Tibial nerve (tissue), 3 donors: Measurements from ENCODE around the gene DDN.

Experiments
- POLR2A ChIP-seq, 2 donors: fragments of 450-650 bp; IDR thresholded peaks; one replicate each; pipeline ENCODE4 v1.6.1; 2017; ENCODE audit warnings: antibody characterized with exemption in 2 of 2, mild to moderate bottlenecking in 2 of 2, moderate library complexity in 2 of 2
- TF ChIP-seq, protein P1 (sequence below), 5 experiments: fragments of 200-600 bp in 3 of 5; fragments of 450-650 bp in 2 of 5; sonication (generic) in 3 of 5; IDR thresholded peaks; one replicate each; pipeline ENCODE4 v1.5.1; 2016 to 2019; ENCODE audit warnings: antibody characterized with exemption in 5 of 5, mild to moderate bottlenecking in 3 of 5, moderate library complexity in 2 of 5

DNA sequence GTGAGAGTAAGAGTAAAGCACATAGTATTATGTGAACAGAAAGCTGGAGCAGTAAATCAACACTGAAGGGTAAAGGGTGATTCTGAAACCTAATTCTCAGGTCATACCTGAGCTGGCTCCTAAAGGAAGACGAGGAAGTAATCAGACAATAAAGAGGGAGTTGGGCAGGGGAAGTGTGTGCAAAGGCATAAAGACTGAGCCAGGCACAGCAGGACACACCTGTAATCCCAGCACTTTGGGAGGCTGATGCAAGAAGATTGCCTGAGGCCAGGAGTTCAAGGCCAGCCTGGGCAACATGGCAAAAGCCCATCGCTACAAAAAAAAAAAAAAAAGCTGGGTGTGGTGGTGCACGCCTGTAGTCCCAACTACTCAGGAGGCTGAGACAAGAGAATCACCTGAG is 51.4 kb downstream of the DDN start:
- TF ChIP-seq, protein P1, sequence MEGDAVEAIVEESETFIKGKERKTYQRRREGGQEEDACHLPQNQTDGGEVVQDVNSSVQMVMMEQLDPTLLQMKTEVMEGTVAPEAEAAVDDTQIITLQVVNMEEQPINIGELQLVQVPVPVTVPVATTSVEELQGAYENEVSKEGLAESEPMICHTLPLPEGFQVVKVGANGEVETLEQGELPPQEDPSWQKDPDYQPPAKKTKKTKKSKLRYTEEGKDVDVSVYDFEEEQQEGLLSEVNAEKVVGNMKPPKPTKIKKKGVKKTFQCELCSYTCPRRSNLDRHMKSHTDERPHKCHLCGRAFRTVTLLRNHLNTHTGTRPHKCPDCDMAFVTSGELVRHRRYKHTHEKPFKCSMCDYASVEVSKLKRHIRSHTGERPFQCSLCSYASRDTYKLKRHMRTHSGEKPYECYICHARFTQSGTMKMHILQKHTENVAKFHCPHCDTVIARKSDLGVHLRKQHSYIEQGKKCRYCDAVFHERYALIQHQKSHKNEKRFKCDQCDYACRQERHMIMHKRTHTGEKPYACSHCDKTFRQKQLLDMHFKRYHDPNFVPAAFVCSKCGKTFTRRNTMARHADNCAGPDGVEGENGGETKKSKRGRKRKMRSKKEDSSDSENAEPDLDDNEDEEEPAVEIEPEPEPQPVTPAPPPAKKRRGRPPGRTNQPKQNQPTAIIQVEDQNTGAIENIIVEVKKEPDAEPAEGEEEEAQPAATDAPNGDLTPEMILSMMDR (IDR thresholded peaks at IDR 0.05): no peak
- no peak for TF ChIP-seq POLR2A (IDR thresholded peaks at IDR 0.05)
